Body of pancreas (tissue), 4 donors: ENCODE results near the gene CYP8B1.

Source experiments
- POLR2A ChIP-seq, 3 donors: fragments of 450-650 bp; IDR thresholded peaks; one replicate each; pipeline ENCODE4 v1.6.1; 2016; ENCODE audit warnings: antibody characterized with exemption in 3 of 3, mild to moderate bottlenecking in 2 of 3
- TF ChIP-seq, protein P1 (sequence below), 7 experiments: fragments of 450-650 bp in 4 of 7; fragments of 200-600 bp in 3 of 7; sonication (generic) in 3 of 7; IDR thresholded peaks; one replicate each; pipeline ENCODE4 v1.5.1; 2016 to 2019; ENCODE audit warnings: antibody characterized with exemption in 7 of 7

- TF ChIP-seq, protein P1, sequence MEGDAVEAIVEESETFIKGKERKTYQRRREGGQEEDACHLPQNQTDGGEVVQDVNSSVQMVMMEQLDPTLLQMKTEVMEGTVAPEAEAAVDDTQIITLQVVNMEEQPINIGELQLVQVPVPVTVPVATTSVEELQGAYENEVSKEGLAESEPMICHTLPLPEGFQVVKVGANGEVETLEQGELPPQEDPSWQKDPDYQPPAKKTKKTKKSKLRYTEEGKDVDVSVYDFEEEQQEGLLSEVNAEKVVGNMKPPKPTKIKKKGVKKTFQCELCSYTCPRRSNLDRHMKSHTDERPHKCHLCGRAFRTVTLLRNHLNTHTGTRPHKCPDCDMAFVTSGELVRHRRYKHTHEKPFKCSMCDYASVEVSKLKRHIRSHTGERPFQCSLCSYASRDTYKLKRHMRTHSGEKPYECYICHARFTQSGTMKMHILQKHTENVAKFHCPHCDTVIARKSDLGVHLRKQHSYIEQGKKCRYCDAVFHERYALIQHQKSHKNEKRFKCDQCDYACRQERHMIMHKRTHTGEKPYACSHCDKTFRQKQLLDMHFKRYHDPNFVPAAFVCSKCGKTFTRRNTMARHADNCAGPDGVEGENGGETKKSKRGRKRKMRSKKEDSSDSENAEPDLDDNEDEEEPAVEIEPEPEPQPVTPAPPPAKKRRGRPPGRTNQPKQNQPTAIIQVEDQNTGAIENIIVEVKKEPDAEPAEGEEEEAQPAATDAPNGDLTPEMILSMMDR (IDR thresholded peaks at IDR 0.05) = no peak
- no peak for TF ChIP-seq POLR2A (IDR thresholded peaks at IDR 0.05)
These were observed 722 bp upstream of the CYP8B1 start for GRCh38 chr3:42876401-42876800.
